SU-DHL-6 (cell line): Measurements from ENCODE around the gene MACF1.

Experiments used
- EZH2phosphoT487 ChIP-seq: fragments of 200-600 bp; sonication (generic), shearing (Covaris generic); conservative IDR thresholded peaks from 2 replicates; pipeline ENCODE4 v1.6.1; 2018; ENCODE audit warnings: mild to moderate bottlenecking, antibody characterized with exemption, low read length, moderate library complexity, mixed read lengths
- TF ChIP-seq, protein P1 (sequence below): fragments of 200-600 bp; sonication (generic); IDR thresholded peaks from one replicate; pipeline ENCODE4 v1.5.1; 2017; ENCODE audit warnings: antibody characterized with exemption, mild to moderate bottlenecking, low read length, moderate library complexity; ENCODE audit not compliant: insufficient read depth, poor library complexity, severe bottlenecking

DNA sequence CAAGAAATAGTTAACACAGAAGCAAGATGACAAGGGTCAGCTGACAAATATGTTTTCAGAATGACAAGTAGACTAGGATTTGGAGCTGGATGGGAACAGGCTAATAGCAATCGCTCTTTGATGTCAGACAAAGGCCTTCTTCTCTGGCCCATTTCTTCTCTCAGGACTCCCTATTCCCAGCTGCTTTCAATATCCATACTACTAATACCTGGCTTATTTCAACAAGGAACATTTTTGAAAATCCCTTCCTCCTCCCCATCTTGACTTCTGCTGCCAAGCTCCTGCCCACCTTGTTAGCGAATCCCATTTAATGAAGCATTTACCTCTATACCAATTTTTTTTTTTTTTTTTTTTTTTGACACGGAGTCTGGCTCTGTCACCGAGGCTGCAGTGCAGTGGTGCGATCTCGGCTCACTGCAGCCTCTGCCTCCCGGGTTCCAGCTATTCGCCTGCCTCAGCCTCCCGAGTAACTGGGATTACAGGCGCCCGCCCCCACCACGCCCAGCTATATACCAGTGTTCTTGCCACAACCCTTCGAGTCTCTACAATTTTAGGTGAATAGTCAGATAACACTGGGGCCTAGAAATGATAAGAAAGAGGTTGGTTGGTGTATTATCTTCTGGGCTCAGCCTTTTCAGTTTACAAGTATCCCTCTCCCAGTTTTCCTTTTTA is 68.4 kb downstream of the MACF1 start:
- TF ChIP-seq, protein P1, sequence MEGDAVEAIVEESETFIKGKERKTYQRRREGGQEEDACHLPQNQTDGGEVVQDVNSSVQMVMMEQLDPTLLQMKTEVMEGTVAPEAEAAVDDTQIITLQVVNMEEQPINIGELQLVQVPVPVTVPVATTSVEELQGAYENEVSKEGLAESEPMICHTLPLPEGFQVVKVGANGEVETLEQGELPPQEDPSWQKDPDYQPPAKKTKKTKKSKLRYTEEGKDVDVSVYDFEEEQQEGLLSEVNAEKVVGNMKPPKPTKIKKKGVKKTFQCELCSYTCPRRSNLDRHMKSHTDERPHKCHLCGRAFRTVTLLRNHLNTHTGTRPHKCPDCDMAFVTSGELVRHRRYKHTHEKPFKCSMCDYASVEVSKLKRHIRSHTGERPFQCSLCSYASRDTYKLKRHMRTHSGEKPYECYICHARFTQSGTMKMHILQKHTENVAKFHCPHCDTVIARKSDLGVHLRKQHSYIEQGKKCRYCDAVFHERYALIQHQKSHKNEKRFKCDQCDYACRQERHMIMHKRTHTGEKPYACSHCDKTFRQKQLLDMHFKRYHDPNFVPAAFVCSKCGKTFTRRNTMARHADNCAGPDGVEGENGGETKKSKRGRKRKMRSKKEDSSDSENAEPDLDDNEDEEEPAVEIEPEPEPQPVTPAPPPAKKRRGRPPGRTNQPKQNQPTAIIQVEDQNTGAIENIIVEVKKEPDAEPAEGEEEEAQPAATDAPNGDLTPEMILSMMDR = no peak
- TF ChIP-seq EZH2phosphoT487 = no peak
